ENCODE data around the gene CADPS.

The CADPS gene

GRCh38 chr3:62732183-62732904 lies 142.9 kb downstream of the CADPS start:
- Histone ChIP-seq H3K27ac (no peak overlapping the region), H3K9me3 (no peaks in the 10 kb centered on the region), H3K4me1 (ENCODE audit: control insufficient read depth in 1 of 2, insufficient read depth in 1 of 2, low read depth in 1 of 2, low read length in 1 of 2) (no peaks in the 10 kb centered on the region), H3K4me3 (ENCODE audit: low read depth in 1 of 2, low read length in 1 of 2) (no peak overlapping the region), H3K36me3 (no peaks in the 10 kb centered on the region), H3K27me3 (no peaks in the 10 kb centered on the region)
- TF ChIP-seq CTCF (IDR thresholded peaks at IDR 0.05) = no peak

GRCh38 chr3:62727981-62728380 lies 147.2 kb downstream of the CADPS start:
- Histone ChIP-seq H3K27ac (no peak overlapping the region), H3K27me3 (no peaks in the 10 kb centered on the region), H3K9me3 (no peaks in the 10 kb centered on the region), H3K4me3 (ENCODE audit: low read depth in 1 of 2, low read length in 1 of 2) (no peak overlapping the region), H3K4me1 (ENCODE audit: control insufficient read depth in 1 of 2, insufficient read depth in 1 of 2, low read depth in 1 of 2, low read length in 1 of 2) (no peaks in the 10 kb centered on the region), H3K36me3 (no peaks in the 10 kb centered on the region)
- TF ChIP-seq CTCF (IDR thresholded peaks at IDR 0.05) = no peak

- no peak overlapping the region for H3K4me3 ChIP-seq (ENCODE audit: low read depth in 1 of 2, low read length in 1 of 2)
- no peaks in the 10 kb centered on the region for H3K9me3 ChIP-seq
- TF ChIP-seq CTCF (IDR thresholded peaks at IDR 0.05) = no peak
Observed at GRCh38 chr3:62727536-62727935, 147.7 kb downstream of the CADPS start.

GRCh38 chr3:62724503-62724902 lies 150.7 kb downstream of the CADPS start:
- Histone ChIP-seq H3K27ac (no peak overlapping the region), H3K27me3 (no peaks in the 10 kb centered on the region)
- TF ChIP-seq CTCF (IDR thresholded peaks at IDR 0.05) = no peak

More at GRCh38 chr3:62727536-62727935, 147.7 kb downstream of the CADPS start:
- Histone ChIP-seq H3K27me3 (no peaks in the 10 kb centered on the region), H3K27ac (no peak overlapping the region), H3K36me3 (no peaks in the 10 kb centered on the region), H3K4me1 (ENCODE audit: control insufficient read depth in 1 of 2, insufficient read depth in 1 of 2, low read depth in 1 of 2, low read length in 1 of 2) (no peaks in the 10 kb centered on the region)

GRCh38 chr3:62723914-62724217 lies 151.3 kb downstream of the CADPS start:
- H3K36me3 ChIP-seq = no peaks in the 10 kb centered on the region
- H3K4me3 ChIP-seq (ENCODE audit: low read depth in 1 of 2, low read length in 1 of 2) = no peak overlapping the region
- H3K4me1 ChIP-seq (ENCODE audit: control insufficient read depth in 1 of 2, insufficient read depth in 1 of 2, low read depth in 1 of 2, low read length in 1 of 2) = no peaks in the 10 kb centered on the region
- no peaks in the 10 kb centered on the region for H3K9me3 ChIP-seq
- no peaks in the 10 kb centered on the region for H3K27me3 ChIP-seq
- H3K27ac ChIP-seq = no peak overlapping the region
- no peak for TF ChIP-seq CTCF (IDR thresholded peaks at IDR 0.05)

More at GRCh38 chr3:62724503-62724902, 150.7 kb downstream of the CADPS start:
- Histone ChIP-seq H3K4me3 (ENCODE audit: low read depth in 1 of 2, low read length in 1 of 2) (no peak overlapping the region), H3K36me3 (no peaks in the 10 kb centered on the region), H3K9me3 (no peaks in the 10 kb centered on the region), H3K4me1 (ENCODE audit: control insufficient read depth in 1 of 2, insufficient read depth in 1 of 2, low read depth in 1 of 2, low read length in 1 of 2) (no peaks in the 10 kb centered on the region)

Data from neutrophil (primary cell).